ENCODE results near the gene SEC23A.

DNA sequence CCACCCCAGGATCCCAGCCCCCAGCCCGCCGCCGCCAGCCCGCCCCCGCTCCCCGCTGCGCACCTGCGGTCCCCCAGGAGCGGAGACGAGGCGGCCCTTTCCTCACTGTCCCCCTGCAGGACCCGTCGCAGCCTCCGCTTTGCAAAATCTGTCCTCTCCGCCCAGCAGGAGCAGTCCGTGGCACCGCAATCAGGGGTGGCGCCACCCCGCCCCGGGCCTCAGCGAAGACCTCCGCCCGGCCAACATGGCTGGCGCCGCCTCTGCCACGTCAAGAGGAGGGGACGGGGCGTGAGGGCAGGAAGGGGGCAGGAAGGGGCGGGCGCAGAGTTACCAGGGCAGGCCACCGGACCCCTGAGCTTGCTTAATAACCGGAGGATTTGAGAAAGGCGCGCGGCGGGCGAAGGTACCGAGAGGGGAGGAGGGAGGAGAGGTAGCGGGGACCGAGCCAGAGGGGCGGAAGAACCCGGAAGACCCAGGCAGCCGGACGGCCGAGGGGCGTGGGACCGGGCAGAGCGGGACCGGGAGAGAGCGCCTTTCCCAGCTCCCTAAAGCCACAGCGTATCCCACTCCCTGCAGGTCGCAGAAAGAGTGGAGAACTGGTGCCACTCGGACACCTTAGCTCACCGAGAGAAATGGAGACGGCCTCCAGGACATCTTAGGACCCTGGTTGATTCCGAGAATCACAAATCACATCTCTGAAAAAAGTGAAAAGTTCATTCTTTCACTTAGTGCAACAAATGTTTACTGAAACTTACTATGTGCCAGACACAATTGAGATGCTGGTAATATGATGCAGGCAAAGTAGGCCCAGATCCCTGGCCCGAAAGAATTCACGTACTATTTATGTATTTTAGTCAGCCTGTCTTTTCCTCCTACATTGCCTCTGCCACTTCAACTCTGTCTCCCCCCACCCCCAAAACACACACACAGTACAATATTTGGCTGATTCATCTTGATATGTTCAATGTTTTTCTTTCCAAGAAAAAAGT lies at the start of gene SEC23A:
- TF ChIP-seq CTCF (IDR thresholded peaks at IDR 0.05) = peak in 1 of 4 experiments; percentile 22
- peak; percentile 94 for TF ChIP-seq POLR2AphosphoS5 (IDR thresholded peaks at IDR 0.05)
- peak; percentile 79 to 86 for TF ChIP-seq POLR2A (IDR thresholded peaks at IDR 0.05)
- no peak for TF ChIP-seq EP300 (IDR thresholded peaks at IDR 0.05)
